ENCODE data around the gene GYG2. TPM values are rescaled to one million over a fixed set of nuclear protein-coding genes. Genes with fewer than 3 reads are reported as not detected.
"Not testable (repeated sequence)": the region's sequence is repeated elsewhere in the genome, so short reads cannot be mapped to it uniquely, and the experiment has no call there.

GYG2 gene
- total RNA-seq, 3 donors from 2014 or later: 3.5 to 15.6 (median 3.7) TPM

DNA sequence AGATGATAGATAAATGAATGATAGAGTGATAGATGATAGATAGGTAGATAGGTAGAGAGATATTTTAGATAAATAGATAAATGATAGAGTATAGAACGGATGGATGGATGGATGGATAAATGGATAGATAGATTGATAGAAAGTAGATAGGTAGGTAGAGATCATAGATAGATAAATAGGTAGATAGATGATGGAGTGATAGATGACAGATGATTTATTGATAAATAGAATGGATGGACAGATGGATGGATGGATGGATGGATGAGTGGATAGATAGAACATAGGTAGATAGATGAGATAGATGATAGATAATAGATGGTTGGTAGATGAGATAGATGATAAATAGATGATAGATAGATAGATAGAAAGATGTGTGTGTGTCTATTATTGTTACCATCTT is 50.9 kb downstream of the GYG2 start:
- ATAC-seq: no peak
- H3K4me3 ChIP-seq: no peak overlapping the region
- H3K9me3 ChIP-seq: no peaks in the 10 kb centered on the region
- TF ChIP-seq CTCF (IDR thresholded peaks at IDR 0.05): no peak
- no peaks in the 10 kb centered on the region for H3K4me1 ChIP-seq (ENCODE audit: low read depth)
- DNase-seq: no peak
- no peaks in the 10 kb centered on the region for H3K36me3 ChIP-seq (ENCODE audit: low read depth)
- intact Hi-C loops (cut with DNase I, micrococcal nuclease): no loop called here

- Histone ChIP-seq H3K36me3 (ENCODE audit: low read depth) (no peaks in the 10 kb centered on the region), H3K4me3 (no peak overlapping the region), H3K4me1 (ENCODE audit: low read depth) (no peaks in the 10 kb centered on the region), H3K9me3 (no peaks in the 10 kb centered on the region)
- no peak for ATAC-seq
- TF ChIP-seq CTCF (IDR thresholded peaks at IDR 0.05): no peak
- intact Hi-C loops (cut with DNase I, micrococcal nuclease): no loop called here
- DNase-seq: no peak
Measured at GRCh38 chrX:2883770-2884169, 55.0 kb downstream of the GYG2 start.

GRCh38 chrX:2888309-2888708 is 59.6 kb downstream of the GYG2 start:
- no peaks in the 10 kb centered on the region for H3K4me1 ChIP-seq (ENCODE audit: low read depth)
- no peak overlapping the region for H3K4me3 ChIP-seq
- no peaks in the 10 kb centered on the region for H3K9me3 ChIP-seq
- intact Hi-C loops (cut with DNase I, micrococcal nuclease): no loop called here
- DNase-seq: no peak
- no peaks in the 10 kb centered on the region for H3K36me3 ChIP-seq (ENCODE audit: low read depth)
- no peak for ATAC-seq
- no peak for TF ChIP-seq CTCF (IDR thresholded peaks at IDR 0.05)

- Histone ChIP-seq H3K4me3 (no peak overlapping the region), H3K36me3 (ENCODE audit: low read depth) (no peaks in the 10 kb centered on the region), H3K4me1 (ENCODE audit: low read depth) (no peaks in the 10 kb centered on the region), H3K9me3 (no peaks in the 10 kb centered on the region)
- intact Hi-C loops (cut with DNase I, micrococcal nuclease): no loop called here
- TF ChIP-seq CTCF (IDR thresholded peaks at IDR 0.05): no peak
- peak; percentile 31 for ATAC-seq
- DNase-seq: no peak
Measured at GRCh38 chrX:2889045-2889605, 60.4 kb downstream of the GYG2 start.

GRCh38 chrX:2889706-2890490 is 61.2 kb downstream of the GYG2 start:
- intact Hi-C loops (cut with DNase I, micrococcal nuclease); DNase-seq; H3K4me1 ChIP-seq (ENCODE audit: low read depth); H3K4me3 ChIP-seq; H3K36me3 ChIP-seq (ENCODE audit: low read depth); H3K9me3 ChIP-seq: not testable (repeated sequence)
- peak; percentile 69 for ATAC-seq

GRCh38 chrX:2890536-2891460 is 62.1 kb downstream of the GYG2 start:
- intact Hi-C loops (cut with DNase I, micrococcal nuclease); DNase-seq; H3K36me3 ChIP-seq (ENCODE audit: low read depth); H3K4me1 ChIP-seq (ENCODE audit: low read depth); H3K9me3 ChIP-seq; H3K4me3 ChIP-seq: not testable (repeated sequence)
- peak; percentile 29 for ATAC-seq
